ENCODE results near the gene ADGRG3.

ADGRG3 gene

GRCh38 chr16:57630931-57631845, 36.9 kb upstream of the ADGRG3 start:
- DNase-seq (ENCODE audit: low spot score), result no peak

- DNase-seq (ENCODE audit: low spot score), result no peak
Measured at GRCh38 chr16:57632568-57632967, 35.5 kb upstream of the ADGRG3 start.

GRCh38 chr16:57633383-57634064, 34.6 kb upstream of the ADGRG3 start:
- no peak for DNase-seq (ENCODE audit: low spot score)

- no peak for DNase-seq (ENCODE audit: low spot score)
Measured at GRCh38 chr16:57634171-57634570, 33.9 kb upstream of the ADGRG3 start.

GRCh38 chr16:57635266-57636097, 32.6 kb upstream of the ADGRG3 start:
- no peak for DNase-seq (ENCODE audit: low spot score)

- no peak for DNase-seq (ENCODE audit: low spot score)
Measured at GRCh38 chr16:57636184-57636583, 31.9 kb upstream of the ADGRG3 start.

- no peak for DNase-seq (ENCODE audit: low spot score)
Measured at GRCh38 chr16:57637020-57637419, 31.1 kb upstream of the ADGRG3 start.

- no peak for DNase-seq (ENCODE audit: low spot score)
Measured at GRCh38 chr16:57637424-57637823, 30.7 kb upstream of the ADGRG3 start.

- no peak for DNase-seq (ENCODE audit: low spot score)
Measured at GRCh38 chr16:57637965-57638364, 30.1 kb upstream of the ADGRG3 start.

- no peak for DNase-seq (ENCODE audit: low spot score)
Measured at GRCh38 chr16:57638381-57638780, 29.7 kb upstream of the ADGRG3 start.

GRCh38 chr16:57639172-57639887, 28.8 kb upstream of the ADGRG3 start:
- peak; percentile 93 for DNase-seq (ENCODE audit: low spot score)

- no peak for DNase-seq (ENCODE audit: low spot score)
Measured at GRCh38 chr16:57640185-57640584, 27.9 kb upstream of the ADGRG3 start.

GRCh38 chr16:57640612-57641011, 27.5 kb upstream of the ADGRG3 start:
- DNase-seq (ENCODE audit: low spot score), result no peak

- no peak for DNase-seq (ENCODE audit: low spot score)
Measured at GRCh38 chr16:57642160-57643135, 25.7 kb upstream of the ADGRG3 start.

GRCh38 chr16:57643147-57643874, 24.8 kb upstream of the ADGRG3 start:
- no peak for DNase-seq (ENCODE audit: low spot score)

- no peak for DNase-seq (ENCODE audit: low spot score)
Measured at GRCh38 chr16:57643910-57644309, 24.2 kb upstream of the ADGRG3 start.

- DNase-seq (ENCODE audit: low spot score), result no peak
Measured at GRCh38 chr16:57644383-57645014, 23.6 kb upstream of the ADGRG3 start.

GRCh38 chr16:57645169-57645568, 22.9 kb upstream of the ADGRG3 start:
- no peak for DNase-seq (ENCODE audit: low spot score)

GRCh38 chr16:57645691-57646387, 22.3 kb upstream of the ADGRG3 start:
- no peak for DNase-seq (ENCODE audit: low spot score)

Data from ecto neural progenitor cell (in vitro differentiated cells).